NCI-H146 (cell line): Measurements from ENCODE around the gene SCG5.
"Not testable (repeated sequence)": the region's sequence is repeated elsewhere in the genome, so short reads cannot be mapped to it uniquely, and the experiment has no call there.

Experiments
- DNase-seq: peaks from one replicate; lab custom pipeline; 2025; lab: John Stamatoyannopoulos, UW

SCG5 gene

GRCh38 chr15:32641517-32642059 lies at the start of gene SCG5:
SCG5 (plus strand) TSS chr15:32641710; CDS start chr15:32643593, 1,883 bp downstream.
- DNase-seq = no peak

- DNase-seq = not testable (repeated sequence)
These were observed 48.4 kb upstream of the SCG5 start, which contains the start of gene GOLGA8N for GRCh38 chr15:32593151-32593550. GOLGA8N (plus strand) TSS chr15:32593456.

GRCh38 chr15:32609518-32609917 lies 32.0 kb upstream of the SCG5 start:
- DNase-seq = not testable (repeated sequence)

GRCh38 chr15:32610719-32611118 lies 30.8 kb upstream of the SCG5 start:
- not testable (repeated sequence) for DNase-seq

GRCh38 chr15:32614712-32615050 lies 26.8 kb upstream of the SCG5 start:
- DNase-seq = not testable (repeated sequence)

GRCh38 chr15:32615051-32615870 lies 26.2 kb upstream of the SCG5 start, which contains the start of gene ARHGAP11A:
ARHGAP11A (plus strand) TSS chr15:32615504; CDS start chr15:32616212, 708 bp downstream.
- DNase-seq = not testable (repeated sequence)

GRCh38 chr15:32615871-32616426 lies 25.6 kb upstream of the SCG5 start:
- not testable (repeated sequence) for DNase-seq

- no peak for DNase-seq
These were observed 5.1 kb upstream of the SCG5 start for GRCh38 chr15:32636410-32636809.

GRCh38 chr15:32636908-32637567 lies 4.5 kb upstream of the SCG5 start:
- no peak for DNase-seq

GRCh38 chr15:32637704-32638103 lies 3.8 kb upstream of the SCG5 start:
- no peak for DNase-seq

- DNase-seq = no peak
These were observed 1.3 kb downstream of the SCG5 start for GRCh38 chr15:32642667-32643435.

GRCh38 chr15:32643907-32644445 lies 2.5 kb downstream of the SCG5 start:
- DNase-seq = no peak

GRCh38 chr15:32646291-32646690 lies 4.8 kb downstream of the SCG5 start:
- peak; percentile 63 for DNase-seq

GRCh38 chr15:32649342-32649741 lies 7.8 kb downstream of the SCG5 start:
- no peak for DNase-seq

GRCh38 chr15:32651229-32651837 lies 9.8 kb downstream of the SCG5 start:
- DNase-seq = peak; percentile 26

- no peak for DNase-seq
These were observed 10.7 kb downstream of the SCG5 start for GRCh38 chr15:32652178-32652577.

- DNase-seq = no peak
These were observed 14.6 kb downstream of the SCG5 start for GRCh38 chr15:32656091-32656490.

GRCh38 chr15:32656496-32656895 lies 15.0 kb downstream of the SCG5 start:
- no peak for DNase-seq

- no peak for DNase-seq
These were observed 15.8 kb downstream of the SCG5 start for GRCh38 chr15:32657198-32657883.

GRCh38 chr15:32657941-32658340 lies 16.4 kb downstream of the SCG5 start:
- DNase-seq = no peak
